ENCODE measurements around the gene CAMK4. TPM values are rescaled to one million over a fixed set of nuclear protein-coding genes. Genes with fewer than 3 reads are reported as not detected.

The CAMK4 gene
- total RNA-seq, 1 donor from 2014 or later, result 3.8 TPM

- no peaks in the 10 kb centered on the region for H3K4me1 ChIP-seq (ENCODE audit: insufficient read depth, low read length)
- H3K27me3 ChIP-seq (ENCODE audit: insufficient read depth, low read length), result no peaks in the 10 kb centered on the region
- TF ChIP-seq EZH2 (IDR thresholded peaks at IDR 0.05; ENCODE audit: insufficient read depth, low read length) (no peak), CTCF (IDR thresholded peaks at IDR 0.05; ENCODE audit: insufficient read depth, low read depth, low read length) (no peak)
- no peak overlapping the region for H3K4me2 ChIP-seq (ENCODE audit: low read length)
- no peaks in the 10 kb centered on the region for H4K20me1 ChIP-seq (ENCODE audit: insufficient read depth, low read length)
- no peaks in the 10 kb centered on the region for H3K79me2 ChIP-seq (ENCODE audit: insufficient read depth, low read length)
- H3K4me3 ChIP-seq (ENCODE audit: insufficient read depth, low read depth, low read length), result no peak overlapping the region
- H3K27ac ChIP-seq (ENCODE audit: low read depth, low read length), result no peak overlapping the region
- Mint-ChIP-seq H3K36me3 (ENCODE audit: low read depth, unreplicated experiment) (no peaks in the 10 kb centered on the region), H3K27ac (ENCODE audit: unreplicated experiment) (no peak overlapping the region), H3K27me3 (ENCODE audit: low read depth, unreplicated experiment) (no peaks in the 10 kb centered on the region), H3K4me3 (ENCODE audit: unreplicated experiment) (no peak overlapping the region), H3K4me1 (ENCODE audit: low read depth, unreplicated experiment) (no peaks in the 10 kb centered on the region), H3K9me3 (ENCODE audit: unreplicated experiment) (no peaks in the 10 kb centered on the region)
- FAIRE-seq, result no peak
- H3K9me3 ChIP-seq (ENCODE audit: insufficient read depth, low read depth, low read length), result no peaks in the 10 kb centered on the region
- no peak overlapping the region for H2AFZ ChIP-seq (ENCODE audit: low read depth, low read length)
- H3K9ac ChIP-seq (ENCODE audit: low read length), result no peak overlapping the region
- H3K36me3 ChIP-seq (ENCODE audit: insufficient read depth, low read length), result no peaks in the 10 kb centered on the region
- DNase-seq (ENCODE audit: low read depth), result no peak
Measured at GRCh38 chr5:111311666-111312065, 87.5 kb downstream of the CAMK4 start.

GRCh38 chr5:111313017-111313724 lies 89.0 kb downstream of the CAMK4 start:
- no peaks in the 10 kb centered on the region for H4K20me1 ChIP-seq (ENCODE audit: insufficient read depth, low read length)
- no peaks in the 10 kb centered on the region for H3K27me3 Mint-ChIP-seq (ENCODE audit: low read depth, unreplicated experiment)
- H3K4me3 ChIP-seq (ENCODE audit: insufficient read depth, low read depth, low read length), result no peak overlapping the region
- no peaks in the 10 kb centered on the region for H3K79me2 ChIP-seq (ENCODE audit: insufficient read depth, low read length)
- H3K4me3 Mint-ChIP-seq (ENCODE audit: unreplicated experiment), result no peak overlapping the region
- no peaks in the 10 kb centered on the region for H3K4me1 ChIP-seq (ENCODE audit: insufficient read depth, low read length)
- TF ChIP-seq EZH2 (IDR thresholded peaks at IDR 0.05; ENCODE audit: insufficient read depth, low read length) (no peak), CTCF (IDR thresholded peaks at IDR 0.05; ENCODE audit: insufficient read depth, low read depth, low read length) (no peak)
- H3K9me3 ChIP-seq (ENCODE audit: insufficient read depth, low read depth, low read length), result no peaks in the 10 kb centered on the region
- H3K9ac ChIP-seq (ENCODE audit: low read length), result no peak overlapping the region
- FAIRE-seq (no peak), DNase-seq (ENCODE audit: low read depth) (no peak)
- no peaks in the 10 kb centered on the region for H3K27me3 ChIP-seq (ENCODE audit: insufficient read depth, low read length)
- no peaks in the 10 kb centered on the region for H3K36me3 ChIP-seq (ENCODE audit: insufficient read depth, low read length)
- no peaks in the 10 kb centered on the region for H3K9me3 Mint-ChIP-seq (ENCODE audit: unreplicated experiment)
- no peak overlapping the region for H3K27ac ChIP-seq (ENCODE audit: low read depth, low read length)
- H2AFZ ChIP-seq (ENCODE audit: low read depth, low read length), result no peak overlapping the region
- H3K27ac Mint-ChIP-seq (ENCODE audit: unreplicated experiment), result no peak overlapping the region
- H3K4me2 ChIP-seq (ENCODE audit: low read length), result no peak overlapping the region
- H3K4me1 Mint-ChIP-seq (ENCODE audit: low read depth, unreplicated experiment), result no peaks in the 10 kb centered on the region
- no peaks in the 10 kb centered on the region for H3K36me3 Mint-ChIP-seq (ENCODE audit: low read depth, unreplicated experiment)

GRCh38 chr5:111320953-111321352 lies 96.8 kb downstream of the CAMK4 start:
- Histone ChIP-seq H3K36me3 (ENCODE audit: insufficient read depth, low read length) (no peaks in the 10 kb centered on the region), H3K9ac (ENCODE audit: low read length) (no peak overlapping the region), H3K79me2 (ENCODE audit: insufficient read depth, low read length) (no peaks in the 10 kb centered on the region), H3K4me3 (ENCODE audit: insufficient read depth, low read depth, low read length) (no peak overlapping the region), H4K20me1 (ENCODE audit: insufficient read depth, low read length) (no peaks in the 10 kb centered on the region), H3K4me2 (ENCODE audit: low read length) (no peak overlapping the region), H2AFZ (ENCODE audit: low read depth, low read length) (no peak overlapping the region), H3K27ac (ENCODE audit: low read depth, low read length) (no peak overlapping the region), H3K27me3 (ENCODE audit: insufficient read depth, low read length) (peaks cover 3% of the 10 kb centered on the region), H3K9me3 (ENCODE audit: insufficient read depth, low read depth, low read length) (no peaks in the 10 kb centered on the region), H3K4me1 (ENCODE audit: insufficient read depth, low read length) (no peaks in the 10 kb centered on the region)
- Mint-ChIP-seq H3K27ac (ENCODE audit: unreplicated experiment) (no peak overlapping the region), H3K4me1 (ENCODE audit: low read depth, unreplicated experiment) (no peaks in the 10 kb centered on the region), H3K4me3 (ENCODE audit: unreplicated experiment) (no peak overlapping the region), H3K36me3 (ENCODE audit: low read depth, unreplicated experiment) (no peaks in the 10 kb centered on the region), H3K9me3 (ENCODE audit: unreplicated experiment) (no peaks in the 10 kb centered on the region), H3K27me3 (ENCODE audit: low read depth, unreplicated experiment) (no peaks in the 10 kb centered on the region)
- FAIRE-seq (no peak), DNase-seq (ENCODE audit: low read depth) (no peak)
- TF ChIP-seq CTCF (IDR thresholded peaks at IDR 0.05; ENCODE audit: insufficient read depth, low read depth, low read length), result no peak
- no peak for TF ChIP-seq EZH2 (IDR thresholded peaks at IDR 0.05; ENCODE audit: insufficient read depth, low read length)
